T-cell (primary cell): ENCODE results near the gene CYTH1. TPM values are rescaled to one million over a fixed set of nuclear protein-coding genes. Genes with fewer than 3 reads are reported as not detected.
A peak's percentile ranks its signal among the peaks of the same experiment; 100 is the strongest.

Experiments used
- ATAC-seq, 4 experiments: fragments of 200-7000 bp in 3 of 4; fragments of 150-1000 bp in 1 of 4; cut with Tn5 transposase; replicated peaks in 1 of 4; 1 replicate in 3 of 4; 2 replicates in 1 of 4; pipeline ENCODE4 v1.10.0; 2021; ENCODE audit warnings: moderate library complexity in 3 of 4, mild to moderate bottlenecking in 2 of 4, moderate number of reproducible peaks in 1 of 4
- CTCF ChIA-PET, 2 donors: fragments of 300-600 bp; sonication (Branson Sonifier 250); formaldehyde crosslinking; loops; one replicate each; lab custom pipeline; 2022; ENCODE audit warnings: antibody characterized with exemption in 2 of 2; lab: Charles Lee
- POLR2A ChIA-PET, 2 donors: fragments of 300-600 bp; sonication (Branson Sonifier 250); formaldehyde crosslinking; loops; one replicate each; lab custom pipeline; 2022; ENCODE audit warnings: antibody characterized with exemption in 2 of 2; lab: Charles Lee
- DNase-seq, 35 experiments: peaks; one replicate each; pipeline versions ENCODE4 v3.0.0 to v3.0.0-alpha.2; 2013 to 2023
- H3K27ac ChIP-seq: one replicate; pipeline ENCODE4 v1.5.1; 2013; ENCODE audit warnings: low read length
- H3K27me3 ChIP-seq, 2 experiments: replicated peaks in 1 of 2; 1 replicate in 1 of 2; 2 replicates in 1 of 2; pipeline versions ENCODE4 v1.6.1 to v1.7.0; 2013; ENCODE audit warnings: low read length in 1 of 2, mixed read lengths in 1 of 2; ENCODE audit not compliant: control insufficient read depth in 2 of 2, insufficient read depth in 2 of 2; ENCODE audit errors: extremely low read depth in 1 of 2
- H3K36me3 ChIP-seq, 2 donors: 1 replicate in 1 of 2; 2 replicates in 1 of 2; pipeline versions ENCODE4 v1.6.1 to v1.7.0; 2013; ENCODE audit warnings: low read length in 1 of 2; ENCODE audit not compliant: control insufficient read depth in 2 of 2, insufficient read depth in 1 of 2; ENCODE audit errors: extremely low read depth in 1 of 2
- H3K4me1 ChIP-seq, 2 experiments: 1 replicate in 1 of 2; 2 replicates in 1 of 2; pipeline versions ENCODE4 v1.6.1 to v1.7.0; 2013; ENCODE audit warnings: low read length in 2 of 2, mixed read lengths in 1 of 2; ENCODE audit not compliant: insufficient read depth in 2 of 2, control insufficient read depth in 1 of 2; ENCODE audit errors: extremely low read depth in 1 of 2
- H3K4me3 ChIP-seq, 2 donors: 1 replicate in 1 of 2; 2 replicates in 1 of 2; pipeline versions ENCODE4 v1.5.1 to v1.7.0; 2013; ENCODE audit warnings: mild to moderate bottlenecking in 2 of 2, low read length in 1 of 2, moderate library complexity in 1 of 2; ENCODE audit not compliant: control insufficient read depth in 1 of 2; ENCODE audit errors: extremely low read depth in 1 of 2
- H3K9me3 ChIP-seq: 2 replicates; pipeline ENCODE4 v1.7.0; 2013
- H3K27ac Mint-ChIP-seq, 2 donors: one replicate each; pipeline ENCODE4 v1.8.0; 2020 to 2021; ENCODE audit warnings: mild to moderate bottlenecking in 2 of 2, mixed read lengths in 2 of 2
- H3K27me3 Mint-ChIP-seq, 2 donors: one replicate each; pipeline ENCODE4 v1.8.0; 2021 to 2022; ENCODE audit warnings: mixed read lengths in 2 of 2
- H3K36me3 Mint-ChIP-seq: one replicate; pipeline ENCODE4 v1.8.0; 2021; ENCODE audit warnings: mixed read lengths
- H3K4me1 Mint-ChIP-seq, 3 donors: one replicate each; pipeline ENCODE4 v1.8.0; 2020 to 2022; ENCODE audit warnings: mixed read lengths in 3 of 3, mild to moderate bottlenecking in 1 of 3
- H3K4me3 Mint-ChIP-seq, 3 donors: one replicate each; pipeline ENCODE4 v1.8.0; 2020 to 2022; ENCODE audit warnings: mild to moderate bottlenecking in 3 of 3, mixed read lengths in 3 of 3, moderate library complexity in 3 of 3
- H3K9me3 Mint-ChIP-seq, 3 donors: one replicate each; pipeline ENCODE4 v1.8.0; 2020 to 2022; ENCODE audit warnings: mixed read lengths in 3 of 3
- WGBS: methylation state at CpG from one replicate; pipeline ENCODE4 v1.1.5; 2013; ENCODE audit warnings: missing lambda C conversion rate; ENCODE audit not compliant: insufficient coverage; 5-methylcytosine and 5-hydroxymethylcytosine counted together
- total RNA-seq, 35 experiments: library from RNA in 6 of 35; stranded (reverse) in 6 of 35; fragments of 120-200 nt in 1 of 35; gene quantifications; one replicate each; pipeline versions ENCODE4 v1.2.1 to v1.2.4 and lab custom pipeline; 2013 to 2026

The CYTH1 gene
- total RNA-seq, 5 donors from 2014 or later (not counting 1 experiment from before 2014, with no cell fraction given): 357 to 509 (median 372) TPM

DNA sequence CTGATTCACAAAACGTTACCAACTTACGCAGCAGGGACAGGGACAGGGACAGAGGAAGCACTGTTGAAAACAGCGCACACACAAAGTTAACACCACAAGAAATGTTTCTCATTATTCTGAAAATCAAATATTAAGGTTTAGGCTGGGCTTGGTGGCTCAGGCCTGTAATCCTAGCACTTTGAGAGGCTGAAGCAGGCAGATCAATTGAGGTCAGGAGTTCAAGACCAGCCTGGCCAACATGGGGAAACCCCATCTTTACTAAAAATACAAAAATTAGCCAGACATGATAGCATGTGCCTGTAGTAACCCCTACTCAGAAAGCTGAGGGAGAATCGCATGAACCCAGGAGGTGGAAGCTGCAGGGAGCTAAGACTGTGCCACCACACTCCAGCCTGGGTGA, 4.2 kb downstream of the CYTH1 start:
- WGBS: no CpG with 5 or more reads among the region's 4 CpGs
- peak overlapping the region; percentile 15 to 23 for H3K4me3 ChIP-seq
- peak in 2 of 35 experiments; percentile 43 to 52 for DNase-seq
- H3K9me3 Mint-ChIP-seq: no peaks in the 10 kb centered on the region
- ATAC-seq: no peak
- H3K36me3 Mint-ChIP-seq: peaks cover 3% of the 10 kb centered on the region
- peak overlapping the region; percentile 90 to 96 for H3K27ac Mint-ChIP-seq
- no peaks in the 10 kb centered on the region for H3K27me3 Mint-ChIP-seq
- no peaks in the 10 kb centered on the region for H3K27me3 ChIP-seq
- H3K4me1 Mint-ChIP-seq: peaks cover 52 to 58% (median 57%) of the 10 kb centered on the region in 3 donors
- H3K27ac ChIP-seq: peak overlapping the region; percentile 83
- peak overlapping the region; percentile 69 to 97 (median 71) for H3K4me3 Mint-ChIP-seq
- H3K9me3 ChIP-seq: no peaks in the 10 kb centered on the region
- POLR2A ChIA-PET: interaction anchor here (0.5 to 1.6 kb wide), 4 partner anchors 15 to 1364 kb away, joined by 6 to 23 read pairs (median 10); no protein-coding TSS in a partner anchor
- peaks cover 0 to 3% of the 10 kb centered on the region in 2 donors for H3K36me3 ChIP-seq
- H3K4me1 ChIP-seq: peaks cover 30 to 69% of the 10 kb centered on the region in 2 experiments
- CTCF ChIA-PET: interaction anchor here (0.6 to 0.7 kb wide), 2 partner anchors 48 to 354 kb away, joined by 3 to 5 read pairs; no protein-coding TSS in a partner anchor

DNA sequence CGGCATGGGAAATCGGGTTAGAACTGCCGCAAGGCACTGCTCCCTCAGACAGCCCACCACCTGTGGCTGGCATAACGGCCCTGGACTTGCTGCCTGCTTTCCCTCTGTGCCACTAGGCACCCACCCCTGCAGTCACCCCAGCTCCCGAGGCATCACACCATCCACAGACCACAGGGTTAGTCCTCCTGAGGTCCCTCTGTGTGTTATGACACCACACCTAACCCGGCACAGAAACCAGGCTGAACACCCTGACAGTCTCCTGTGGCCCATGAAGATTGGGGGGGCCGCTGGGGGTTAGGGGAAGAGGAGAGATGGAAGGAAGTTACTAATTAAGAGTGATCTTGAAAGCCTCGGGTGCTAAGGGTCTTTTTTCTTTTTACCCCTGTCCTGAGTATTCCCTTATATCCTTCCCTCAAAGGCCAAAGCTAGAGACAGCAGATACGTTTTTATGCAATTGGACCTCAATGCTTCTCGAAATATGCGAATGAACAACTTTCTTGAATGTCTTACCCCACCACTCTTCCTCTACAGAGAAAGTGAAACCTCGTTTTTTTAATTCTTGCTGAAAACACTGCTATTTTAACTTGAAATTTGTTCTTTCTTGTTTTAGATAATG, 7.0 kb downstream of the CYTH1 start:
- Mint-ChIP-seq H3K4me1 (peaks cover 71 to 75% (median 74%) of the 10 kb centered on the region in 3 donors), H3K27me3 (no peaks in the 10 kb centered on the region), H3K27ac (peak overlapping the region; percentile 96 to 97), H3K4me3 (peak overlapping the region; percentile 83 to 97 (median 84)), H3K9me3 (no peaks in the 10 kb centered on the region), H3K36me3 (peaks cover 12% of the 10 kb centered on the region)
- 0% methylated on average over 3 of the region's 12 CpGs for WGBS
- ChIA-PET POLR2A (interaction anchor here (0.7 to 1.1 kb wide), 7 partner anchors 10 to 33 kb away, joined by 3 to 11 read pairs (median 4); no protein-coding TSS in a partner anchor), CTCF (interaction anchor here in 1 of 2 donors (0.8 to 1.8 kb wide), 3 partner anchors 16 to 38 kb away, joined by 3 to 4 read pairs (median 4); no protein-coding TSS in a partner anchor)
- Histone ChIP-seq H3K27ac (peak overlapping the region; percentile 81), H3K4me3 (peak overlapping the region; percentile 43 to 62), H3K27me3 (no peaks in the 10 kb centered on the region), H3K9me3 (no peaks in the 10 kb centered on the region), H3K36me3 (peaks cover 0 to 12% of the 10 kb centered on the region in 2 donors), H3K4me1 (peaks cover 46 to 86% of the 10 kb centered on the region in 2 experiments)
- peak; percentile 50 to 59 (median 55) for ATAC-seq
- DNase-seq: peak in 34 of 35 experiments; percentile 26 to 71 (median 56)

DNA sequence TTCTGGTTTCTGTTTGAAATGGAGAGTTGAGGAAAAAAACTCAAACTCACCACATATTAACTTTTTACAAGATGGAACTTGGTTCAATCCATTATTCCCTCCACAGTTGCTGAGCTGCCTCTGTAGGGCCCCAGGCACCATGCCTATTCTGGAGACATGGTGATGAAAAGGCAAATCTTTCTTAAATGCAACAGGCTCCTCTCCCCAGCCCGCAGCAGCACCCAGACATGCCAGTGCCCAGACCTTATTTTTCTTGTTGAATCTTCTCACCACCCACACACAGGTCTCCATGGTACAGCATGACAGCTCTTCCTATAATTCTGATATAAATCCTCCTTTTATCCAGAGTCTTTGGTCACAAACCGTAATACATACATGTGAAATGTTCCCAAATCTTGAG, 7.6 kb downstream of the CYTH1 start:
- ChIA-PET CTCF (interaction anchor here in 1 of 2 donors (0.6 to 1.8 kb wide), 2 partner anchors 37 to 49 kb away, joined by 4 read pairs; no protein-coding TSS in a partner anchor), POLR2A (interaction anchor here in 1 of 2 donors (0.9 kb wide), 1 partner anchor 9 kb away, joined by 3 read pairs; no protein-coding TSS in a partner anchor)
- WGBS: 0% methylated on average over 2 of the region's 2 CpGs
- Histone ChIP-seq H3K4me1 (peaks cover 49 to 86% of the 10 kb centered on the region in 2 experiments), H3K27me3 (no peaks in the 10 kb centered on the region), H3K9me3 (no peaks in the 10 kb centered on the region), H3K4me3 (peak overlapping the region; percentile 43 to 62), H3K36me3 (peaks cover under 1 to 13% of the 10 kb centered on the region in 2 donors), H3K27ac (peak overlapping the region; percentile 81)
- H3K9me3 Mint-ChIP-seq: no peaks in the 10 kb centered on the region
- H3K27ac Mint-ChIP-seq: peak overlapping the region; percentile 96 to 97
- peaks cover 9% of the 10 kb centered on the region for H3K36me3 Mint-ChIP-seq
- H3K27me3 Mint-ChIP-seq: no peaks in the 10 kb centered on the region
- H3K4me1 Mint-ChIP-seq: peaks cover 67 to 70% (median 68%) of the 10 kb centered on the region in 3 donors
- peak; percentile 23 to 26 (median 26) for ATAC-seq
- H3K4me3 Mint-ChIP-seq: peak overlapping the region; percentile 83 to 97 (median 84)
- peak in 1 of 35 experiments; percentile 48 for DNase-seq

DNA sequence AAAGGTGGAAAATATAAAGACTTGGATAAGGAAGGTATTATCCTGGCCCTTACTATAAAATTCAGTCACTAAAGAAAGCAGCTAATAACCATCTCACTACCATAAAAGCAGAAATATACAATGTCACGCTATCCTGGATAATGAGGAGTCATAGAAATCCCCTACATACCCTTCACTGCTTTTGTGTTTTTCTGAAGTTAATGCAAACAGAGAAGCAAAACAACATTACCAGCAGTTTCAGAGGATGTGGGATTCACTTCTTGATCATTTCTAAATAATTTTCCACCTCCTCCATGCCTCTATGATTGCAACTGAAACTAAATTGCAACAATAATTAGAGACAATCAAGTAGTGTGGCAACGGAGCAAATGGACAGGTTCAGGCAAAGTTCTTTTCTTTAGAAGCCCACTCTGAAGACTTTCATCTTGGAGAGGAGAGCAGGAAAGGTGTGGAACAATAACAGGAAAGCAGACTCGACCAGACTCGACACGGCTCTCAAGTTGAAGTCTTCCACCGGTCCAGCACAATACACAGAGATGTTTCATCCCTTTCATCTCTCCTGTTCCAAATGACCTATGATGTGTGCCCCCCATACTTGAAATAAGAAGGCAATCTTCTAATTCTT, 10.2 kb downstream of the CYTH1 start:
- H3K9me3 ChIP-seq: no peaks in the 10 kb centered on the region
- Mint-ChIP-seq H3K27ac (peak overlapping the region; percentile 96 to 97), H3K36me3 (peaks cover 9% of the 10 kb centered on the region), H3K4me1 (peaks cover 50 to 55% (median 54%) of the 10 kb centered on the region in 3 donors), H3K9me3 (no peaks in the 10 kb centered on the region), H3K27me3 (no peaks in the 10 kb centered on the region), H3K4me3 (peak overlapping the region; percentile 76 to 82 (median 78))
- 0% methylated on average over 3 of the region's 6 CpGs for WGBS
- H3K27me3 ChIP-seq: no peaks in the 10 kb centered on the region
- H3K36me3 ChIP-seq: peaks cover 4 to 13% of the 10 kb centered on the region in 2 donors
- H3K4me3 ChIP-seq: peak overlapping the region in 1 of 2 donors; percentile 34
- ATAC-seq (peak in 2 of 4 experiments; percentile 21 to 38), DNase-seq (peak in 1 of 35 experiments; percentile 64)
- H3K27ac ChIP-seq: peak overlapping the region; percentile 81
- ChIA-PET POLR2A (interaction anchor here (0.6 to 1.0 kb wide), 4 partner anchors 8 to 55 kb away, joined by 3 to 8 read pairs (median 3); no protein-coding TSS in a partner anchor), CTCF (interaction anchor here (0.5 to 1.0 kb wide), 5 partner anchors 27 to 127 kb away, joined by 3 to 4 read pairs (median 3); no protein-coding TSS in a partner anchor)
- H3K4me1 ChIP-seq: peaks cover 62 to 87% of the 10 kb centered on the region in 2 experiments

DNA sequence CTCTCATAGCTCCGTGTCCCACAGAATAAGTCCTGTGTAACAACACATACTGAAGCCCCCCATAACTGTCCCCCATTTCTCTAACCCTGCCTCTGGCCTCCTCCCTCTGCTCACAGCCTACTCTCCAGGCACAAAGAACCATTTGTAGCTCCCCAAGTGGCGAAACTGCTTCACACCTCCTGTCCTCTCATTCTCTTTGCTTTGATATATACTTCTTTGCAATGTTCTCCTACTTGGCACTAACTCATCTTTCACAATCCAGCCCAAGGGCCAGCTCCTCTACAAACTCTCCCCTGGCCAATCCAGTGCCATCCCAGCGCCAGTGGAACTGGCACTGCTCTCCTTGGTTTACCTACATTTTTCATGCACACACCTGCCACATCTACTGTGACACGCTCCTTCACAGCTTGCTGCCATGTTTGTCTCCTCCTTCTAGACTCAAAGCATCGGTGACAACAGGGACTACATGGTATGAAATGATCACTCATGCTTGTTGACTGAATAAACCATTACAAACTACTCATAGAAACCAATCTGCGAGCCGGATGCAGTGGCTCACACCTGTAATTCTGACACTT, 12.8 kb downstream of the CYTH1 start:
- ATAC-seq (peak in 3 of 4 experiments; percentile 15 to 37 (median 31)), DNase-seq (peak in 2 of 35 experiments; percentile 21 to 55)
- H3K9me3 Mint-ChIP-seq: no peaks in the 10 kb centered on the region
- Histone ChIP-seq H3K27ac (peak overlapping the region; percentile 48), H3K27me3 (no peaks in the 10 kb centered on the region), H3K36me3 (peaks cover 4 to 13% of the 10 kb centered on the region in 2 donors), H3K4me1 (peaks cover 80 to 91% of the 10 kb centered on the region in 2 experiments), H3K4me3 (peak overlapping the region in 1 of 2 donors; percentile 26), H3K9me3 (no peaks in the 10 kb centered on the region)
- peaks cover 42 to 46% (median 46%) of the 10 kb centered on the region in 3 donors for H3K4me1 Mint-ChIP-seq
- ChIA-PET POLR2A (interaction anchor here (0.5 to 1.8 kb wide), 5 partner anchors 10 to 50 kb away, joined by 3 to 7 read pairs (median 5); no protein-coding TSS in a partner anchor), CTCF (interaction anchor here (0.6 to 1.2 kb wide), 7 partner anchors 10 to 50 kb away, joined by 3 to 5 read pairs (median 4); no protein-coding TSS in a partner anchor)
- H3K27ac Mint-ChIP-seq: no peak overlapping the region
- WGBS: 91% methylated on average over 5 of the region's 7 CpGs
- H3K27me3 Mint-ChIP-seq: no peaks in the 10 kb centered on the region
- no peak overlapping the region for H3K4me3 Mint-ChIP-seq
- H3K36me3 Mint-ChIP-seq: peaks cover 12% of the 10 kb centered on the region
